HepG2 (cell line): ENCODE results near the gene SLC11A1. TPM values are rescaled to one million over a fixed set of nuclear protein-coding genes. Genes with fewer than 3 reads are reported as not detected.
A peak's percentile ranks its signal among the peaks of the same experiment; 100 is the strongest.

Experiments
- ATF7 ChIP-seq, 2 experiments: fragments of 450-650 bp in 1 of 2; sonication (generic) in 1 of 2; formaldehyde crosslinking in 1 of 2; IDR thresholded peaks; 2 replicates each; pipeline versions ENCODE4 v1.4.0 to v1.6.1; 2016 to 2020; ENCODE audit warnings: antibody characterized with exemption in 1 of 2, mild to moderate bottlenecking in 1 of 2, missing genetic modification reagents in 1 of 2
- EP300 ChIP-seq, 3 experiments: sonication (generic) in 1 of 3; formaldehyde crosslinking in 1 of 3; IDR thresholded peaks; 2 replicates each; pipeline versions ENCODE4 v1.5.1 to v1.6.1; 2011 to 2020; ENCODE audit warnings: low read depth in 2 of 3, low read length in 2 of 3, borderline replicate concordance in 1 of 3, improper control_type of control experiment in 1 of 3, mild to moderate bottlenecking in 1 of 3, missing genetic modification reagents in 1 of 3, moderate library complexity in 1 of 3
- NFE2L2 ChIP-seq: fragments of 150-350 bp; IDR thresholded peaks from 2 replicates; pipeline ENCODE4 v1.6.1; 2014; ENCODE audit warnings: low read length
- PRPF4 ChIP-seq: fragments of 200-400 bp; formaldehyde crosslinking; IDR thresholded peaks from 2 replicates; pipeline ENCODE4 v1.6.1; 2016; ENCODE audit warnings: low read length, low read depth; ENCODE audit not compliant: poor library complexity, severe bottlenecking
- SETDB1 ChIP-seq: sonication (generic); formaldehyde crosslinking; IDR thresholded peaks from 2 replicates; pipeline ENCODE4 v1.5.1; 2020; ENCODE audit warnings: missing genetic modification reagents, mild to moderate bottlenecking, borderline replicate concordance
- STAG1 ChIP-seq: sonication (generic); formaldehyde crosslinking; IDR thresholded peaks from 2 replicates; pipeline ENCODE4 v1.4.0; 2020; ENCODE audit warnings: missing genetic modification reagents
- ZBTB7B ChIP-seq: sonication (generic); formaldehyde crosslinking; IDR thresholded peaks from 2 replicates; pipeline ENCODE4 v1.4.0; 2020; ENCODE audit warnings: missing genetic modification reagents
- ZIK1 ChIP-seq: sonication (generic); formaldehyde crosslinking; IDR thresholded peaks from 2 replicates; pipeline ENCODE4 v1.5.0; 2020; ENCODE audit warnings: mild to moderate bottlenecking, low read depth, missing genetic modification reagents, borderline replicate concordance
- ZNF253 ChIP-seq: sonication (generic); formaldehyde crosslinking; IDR thresholded peaks from 2 replicates; pipeline ENCODE4 v1.8.0; 2022; ENCODE audit warnings: mild to moderate bottlenecking, missing genetic modification reagents, borderline replicate concordance
- ZNF3 ChIP-seq: IDR thresholded peaks from 2 replicates; pipeline ENCODE4 v1.7.0; 2017; ENCODE audit warnings: inconsistent platforms
- ZNF367 ChIP-seq: sonication (generic); formaldehyde crosslinking; IDR thresholded peaks from 2 replicates; pipeline ENCODE4 v1.4.0; 2020; ENCODE audit warnings: missing genetic modification reagents, borderline replicate concordance
- ZNF446 ChIP-seq: sonication (generic); formaldehyde crosslinking; IDR thresholded peaks from 2 replicates; pipeline ENCODE4 v1.5.0; 2020; ENCODE audit warnings: mild to moderate bottlenecking, missing genetic modification reagents
- ZNF451 ChIP-seq: sonication (generic); formaldehyde crosslinking; IDR thresholded peaks from 2 replicates; pipeline ENCODE4 v1.5.0; 2020; ENCODE audit warnings: mild to moderate bottlenecking, missing genetic modification reagents
- polyA plus RNA-seq, 8 experiments: library from polyadenylated mRNA; depleted of rRNA in 3 of 8; stranded (reverse) in 7 of 8; unstranded in 1 of 8; fragments of >200 nt; fragmentation: Illumina TruSeq in 4 of 8; extraction: Trizol in 4 of 8; gene quantifications; 2 replicates each; pipeline versions ENCODE4 v1.2.1 to v1.2.3, GENCODE V29; 2011 to 2016; ENCODE audit warnings: low read depth in 4 of 8, missing spikeins in 1 of 8, mixed read lengths in 1 of 8; ENCODE audit not compliant: insufficient read depth in 1 of 8
- total RNA-seq, 5 experiments: library from RNA; depleted of rRNA; stranded (reverse); fragments of >200 nt; fragmentation: Illumina TruSeq; extraction: Trizol; gene quantifications; 2 replicates each; pipeline ENCODE4 v1.2.3, GENCODE V29; 2016; ENCODE audit warnings: low read depth in 1 of 5
- TF ChIP-seq, protein P1 (sequence below): sonication (generic); formaldehyde crosslinking; IDR thresholded peaks from 2 replicates; pipeline ENCODE4 v1.4.0; 2020; ENCODE audit warnings: missing genetic modification reagents, borderline replicate concordance
- TF ChIP-seq, protein P2 (sequence below): IDR thresholded peaks from 2 replicates; pipeline ENCODE4 v1.6.1; 2012; ENCODE audit warnings: low read depth, low read length, improper control_type of control experiment
- TF ChIP-seq, protein P3 (sequence below): sonication (generic); formaldehyde crosslinking; IDR thresholded peaks from 2 replicates; pipeline ENCODE4 v1.8.0; 2022; ENCODE audit warnings: mild to moderate bottlenecking, missing genetic modification reagents, moderate library complexity
- TF ChIP-seq, protein P4 (sequence below): sonication (generic); formaldehyde crosslinking; IDR thresholded peaks from 2 replicates; pipeline ENCODE4 v1.8.1; 2023; ENCODE audit warnings: mild to moderate bottlenecking, inconsistent platforms, moderate library complexity, missing genetic modification reagents, borderline replicate concordance
- TF ChIP-seq, protein P5 (sequence below): IDR thresholded peaks from 2 replicates; pipeline ENCODE4 v1.6.1; 2016
- TF ChIP-seq, protein P6 (sequence below): IDR thresholded peaks from 2 replicates; pipeline ENCODE4 v1.6.1; 2016; ENCODE audit warnings: low read depth, borderline replicate concordance

The SLC11A1 gene
- total and polyA plus RNA-seq, 2 of the 13 experiments (the other 11 are each of a cell fraction or from before 2014, with no cell fraction given): 0.33 to 2.3 TPM

DNA sequence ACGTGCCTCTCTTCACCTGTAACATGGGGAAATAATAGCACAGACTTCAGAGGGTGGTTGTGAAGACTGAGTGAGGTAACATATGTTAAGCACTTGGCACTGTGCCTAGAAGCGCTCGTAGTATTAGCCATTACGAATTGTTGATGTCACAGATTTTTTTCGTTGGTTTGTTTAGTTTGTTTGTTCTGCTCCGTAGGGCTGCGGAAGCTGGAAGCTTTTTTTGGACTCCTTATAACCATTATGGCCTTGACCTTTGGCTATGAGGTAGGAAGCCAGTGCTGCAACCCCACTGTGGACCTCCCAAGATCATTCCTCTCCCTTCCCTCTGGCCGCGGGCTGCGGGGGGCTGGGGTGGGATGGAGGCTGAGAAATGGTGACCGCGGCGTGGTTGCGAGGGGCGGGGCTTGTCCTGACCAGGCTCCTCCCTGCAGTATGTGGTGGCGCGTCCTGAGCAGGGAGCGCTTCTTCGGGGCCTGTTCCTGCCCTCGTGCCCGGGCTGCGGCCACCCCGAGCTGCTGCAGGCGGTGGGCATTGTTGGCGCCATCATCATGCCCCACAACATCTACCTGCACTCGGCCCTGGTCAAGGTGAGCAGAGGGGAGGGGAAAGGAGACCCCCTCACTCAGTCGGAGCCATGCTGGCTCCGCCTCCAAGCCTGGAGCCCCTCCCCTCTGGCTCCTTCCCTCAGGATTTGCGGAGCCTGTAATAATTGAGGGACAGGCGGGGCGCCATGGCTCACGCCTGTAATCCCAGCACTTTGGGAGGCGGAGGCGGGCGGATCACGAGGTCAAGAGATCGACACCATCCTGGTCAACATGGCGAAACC lies 5.5 kb downstream of the SLC11A1 start (continued):
- no peak for TF ChIP-seq STAG1 (CRISPR knock-in tag)
- TF ChIP-seq SETDB1 (CRISPR knock-in tag): no peak
- TF ChIP-seq, protein P1, sequence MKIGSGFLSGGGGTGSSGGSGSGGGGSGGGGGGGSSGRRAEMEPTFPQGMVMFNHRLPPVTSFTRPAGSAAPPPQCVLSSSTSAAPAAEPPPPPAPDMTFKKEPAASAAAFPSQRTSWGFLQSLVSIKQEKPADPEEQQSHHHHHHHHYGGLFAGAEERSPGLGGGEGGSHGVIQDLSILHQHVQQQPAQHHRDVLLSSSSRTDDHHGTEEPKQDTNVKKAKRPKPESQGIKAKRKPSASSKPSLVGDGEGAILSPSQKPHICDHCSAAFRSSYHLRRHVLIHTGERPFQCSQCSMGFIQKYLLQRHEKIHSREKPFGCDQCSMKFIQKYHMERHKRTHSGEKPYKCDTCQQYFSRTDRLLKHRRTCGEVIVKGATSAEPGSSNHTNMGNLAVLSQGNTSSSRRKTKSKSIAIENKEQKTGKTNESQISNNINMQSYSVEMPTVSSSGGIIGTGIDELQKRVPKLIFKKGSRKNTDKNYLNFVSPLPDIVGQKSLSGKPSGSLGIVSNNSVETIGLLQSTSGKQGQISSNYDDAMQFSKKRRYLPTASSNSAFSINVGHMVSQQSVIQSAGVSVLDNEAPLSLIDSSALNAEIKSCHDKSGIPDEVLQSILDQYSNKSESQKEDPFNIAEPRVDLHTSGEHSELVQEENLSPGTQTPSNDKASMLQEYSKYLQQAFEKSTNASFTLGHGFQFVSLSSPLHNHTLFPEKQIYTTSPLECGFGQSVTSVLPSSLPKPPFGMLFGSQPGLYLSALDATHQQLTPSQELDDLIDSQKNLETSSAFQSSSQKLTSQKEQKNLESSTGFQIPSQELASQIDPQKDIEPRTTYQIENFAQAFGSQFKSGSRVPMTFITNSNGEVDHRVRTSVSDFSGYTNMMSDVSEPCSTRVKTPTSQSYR: no peak
- TF ChIP-seq PRPF4: no peak
- TF ChIP-seq ZNF451 (CRISPR knock-in tag): no peak
- TF ChIP-seq NFE2L2: no peak
- peak; percentile 11; the same call in 1 of the 2 replicates for TF ChIP-seq ZBTB7B (CRISPR knock-in tag)
- peak in 1 of 2 experiments; percentile 70; a peak in 2 of 4 replicates for TF ChIP-seq EP300 (IDR thresholded peaks at IDR 0.05; ENCODE audit: low read depth in 2 of 2, low read length in 2 of 2)
- TF ChIP-seq EP300 (CRISPR knock-in tag; IDR thresholded peaks at IDR 0.05; ENCODE audit: borderline replicate concordance): no peak; the same call in 1 of the 2 replicates
- TF ChIP-seq ZNF367 (CRISPR knock-in tag): no peak
- TF ChIP-seq, protein P2, sequence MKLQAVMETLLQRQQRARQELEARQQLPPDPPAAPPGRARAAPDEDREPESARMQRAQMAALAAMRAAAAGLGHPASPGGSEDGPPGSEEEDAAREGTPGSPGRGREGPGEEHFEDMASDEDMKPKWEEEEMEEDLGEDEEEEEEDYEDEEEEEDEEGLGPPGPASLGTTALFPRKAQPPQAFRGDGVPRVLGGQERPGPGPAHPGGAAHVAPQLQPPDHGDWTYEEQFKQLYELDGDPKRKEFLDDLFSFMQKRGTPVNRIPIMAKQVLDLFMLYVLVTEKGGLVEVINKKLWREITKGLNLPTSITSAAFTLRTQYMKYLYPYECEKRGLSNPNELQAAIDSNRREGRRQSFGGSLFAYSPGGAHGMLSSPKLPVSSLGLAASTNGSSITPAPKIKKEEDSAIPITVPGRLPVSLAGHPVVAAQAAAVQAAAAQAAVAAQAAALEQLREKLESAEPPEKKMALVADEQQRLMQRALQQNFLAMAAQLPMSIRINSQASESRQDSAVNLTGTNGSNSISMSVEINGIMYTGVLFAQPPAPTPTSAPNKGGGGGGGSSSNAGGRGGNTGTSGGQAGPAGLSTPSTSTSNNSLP: no peak
- peak; percentile 8; the same call in 1 of the 2 replicates for TF ChIP-seq ZNF253 (CRISPR knock-in tag)
- TF ChIP-seq, protein P3, sequence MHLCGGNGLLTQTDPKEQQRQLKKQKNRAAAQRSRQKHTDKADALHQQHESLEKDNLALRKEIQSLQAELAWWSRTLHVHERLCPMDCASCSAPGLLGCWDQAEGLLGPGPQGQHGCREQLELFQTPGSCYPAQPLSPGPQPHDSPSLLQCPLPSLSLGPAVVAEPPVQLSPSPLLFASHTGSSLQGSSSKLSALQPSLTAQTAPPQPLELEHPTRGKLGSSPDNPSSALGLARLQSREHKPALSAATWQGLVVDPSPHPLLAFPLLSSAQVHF: no peak
- TF ChIP-seq, protein P4, sequence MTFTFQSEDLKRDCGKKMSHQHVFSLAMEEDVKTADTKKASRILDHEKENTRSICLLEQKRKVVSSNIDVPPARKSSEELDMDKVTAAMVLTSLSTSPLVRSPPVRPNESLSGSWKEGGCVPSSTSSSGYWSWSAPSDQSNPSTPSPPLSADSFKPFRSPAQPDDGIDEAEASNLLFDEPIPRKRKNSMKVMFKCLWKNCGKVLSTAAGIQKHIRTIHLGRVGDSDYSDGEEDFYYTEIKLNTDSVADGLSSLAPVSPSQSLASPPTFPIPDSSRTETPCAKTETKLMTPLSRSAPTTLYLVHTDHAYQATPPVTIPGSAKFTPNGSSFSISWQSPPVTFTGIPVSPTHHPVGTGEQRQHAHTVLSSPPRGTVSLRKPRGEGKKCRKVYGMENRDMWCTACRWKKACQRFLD (CRISPR knock-in tag): no peak
- TF ChIP-seq ZNF3: no peak
- TF ChIP-seq ZIK1 (CRISPR knock-in tag): 0 out of 2 replicates have a peak, but pooled peaks have one; percentile 16
- no peak for TF ChIP-seq ATF7 (IDR thresholded peaks at IDR 0.05)
- 0 out of 2 replicates have a peak, but pooled peaks have one; percentile 29 for TF ChIP-seq ATF7 (CRISPR knock-in tag; IDR thresholded peaks at IDR 0.05)
- TF ChIP-seq, protein P5, sequence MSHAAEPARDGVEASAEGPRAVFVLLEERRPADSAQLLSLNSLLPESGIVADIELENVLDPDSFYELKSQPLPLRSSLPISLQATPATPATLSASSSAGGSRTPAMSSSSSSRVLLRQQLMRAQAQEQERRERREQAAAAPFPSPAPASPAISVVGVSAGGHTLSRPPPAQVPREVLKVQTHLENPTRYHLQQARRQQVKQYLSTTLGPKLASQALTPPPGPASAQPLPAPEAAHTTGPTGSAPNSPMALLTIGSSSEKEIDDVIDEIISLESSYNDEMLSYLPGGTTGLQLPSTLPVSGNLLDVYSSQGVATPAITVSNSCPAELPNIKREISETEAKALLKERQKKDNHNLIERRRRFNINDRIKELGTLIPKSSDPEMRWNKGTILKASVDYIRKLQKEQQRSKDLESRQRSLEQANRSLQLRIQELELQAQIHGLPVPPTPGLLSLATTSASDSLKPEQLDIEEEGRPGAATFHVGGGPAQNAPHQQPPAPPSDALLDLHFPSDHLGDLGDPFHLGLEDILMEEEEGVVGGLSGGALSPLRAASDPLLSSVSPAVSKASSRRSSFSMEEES: no peak
- TF ChIP-seq, protein P6, sequence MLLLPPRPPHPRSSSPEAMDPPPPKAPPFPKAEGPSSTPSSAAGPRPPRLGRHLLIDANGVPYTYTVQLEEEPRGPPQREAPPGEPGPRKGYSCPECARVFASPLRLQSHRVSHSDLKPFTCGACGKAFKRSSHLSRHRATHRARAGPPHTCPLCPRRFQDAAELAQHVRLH (CRISPR knock-in tag): no peak
- no peak for TF ChIP-seq ZNF446
